ENCODE results near the gene SLC39A11.
A peak's percentile ranks its signal among the peaks of the same experiment; 100 is the strongest.
"Not testable (repeated sequence)": the region's sequence is repeated elsewhere in the genome, so short reads cannot be mapped to it uniquely, and the experiment has no call there.

SLC39A11 gene

GRCh38 chr17:72763981-72764380, 328.5 kb downstream of the SLC39A11 start:
- no peak for TF ChIP-seq CTCF (IDR thresholded peaks at IDR 0.05; ENCODE audit: unreplicated experiment in 3 of 3)
- peaks cover 8% of the 10 kb centered on the region for H3K36me3 Mint-ChIP-seq (ENCODE audit: low read depth)
- H3K27me3 Mint-ChIP-seq (ENCODE audit: low read depth): peaks cover 3% of the 10 kb centered on the region
- no peak overlapping the region for H3K4me3 Mint-ChIP-seq
- peaks cover 10% of the 10 kb centered on the region for H3K4me1 Mint-ChIP-seq
- no peak overlapping the region for H3K27ac Mint-ChIP-seq
- H3K9me3 Mint-ChIP-seq: peaks cover 15% of the 10 kb centered on the region

GRCh38 chr17:72761893-72762575, 330.5 kb downstream of the SLC39A11 start:
- not testable (repeated sequence) for H3K27me3 Mint-ChIP-seq (ENCODE audit: low read depth); H3K36me3 Mint-ChIP-seq (ENCODE audit: low read depth); H3K9me3 Mint-ChIP-seq; H3K4me3 Mint-ChIP-seq; H3K27ac Mint-ChIP-seq
- peaks cover 10% of the 10 kb centered on the region for H3K4me1 Mint-ChIP-seq

GRCh38 chr17:72761431-72761830, 331.1 kb downstream of the SLC39A11 start:
- no peak for TF ChIP-seq CTCF (IDR thresholded peaks at IDR 0.05; ENCODE audit: unreplicated experiment in 3 of 3)
- H3K27me3 Mint-ChIP-seq (ENCODE audit: low read depth): peaks cover 3% of the 10 kb centered on the region
- peaks cover 10% of the 10 kb centered on the region for H3K4me1 Mint-ChIP-seq
- H3K27ac Mint-ChIP-seq: no peak overlapping the region
- H3K4me3 Mint-ChIP-seq: no peak overlapping the region
- peaks cover under 1% of the 10 kb centered on the region for H3K9me3 Mint-ChIP-seq
- H3K36me3 Mint-ChIP-seq (ENCODE audit: low read depth): no peaks in the 10 kb centered on the region

- peaks cover 4% of the 10 kb centered on the region for H3K4me1 Mint-ChIP-seq
- no peak overlapping the region for H3K27ac Mint-ChIP-seq
- H3K27me3 Mint-ChIP-seq (ENCODE audit: low read depth): peaks cover 3% of the 10 kb centered on the region
- TF ChIP-seq CTCF (IDR thresholded peaks at IDR 0.05; ENCODE audit: unreplicated experiment in 3 of 3): no peak
- H3K36me3 Mint-ChIP-seq (ENCODE audit: low read depth): no peaks in the 10 kb centered on the region
- H3K4me3 Mint-ChIP-seq: no peak overlapping the region
- peaks cover 3% of the 10 kb centered on the region for H3K9me3 Mint-ChIP-seq
Observed at GRCh38 chr17:72760368-72760767, 332.1 kb downstream of the SLC39A11 start.

- H3K4me3 Mint-ChIP-seq: no peak overlapping the region
- no peaks in the 10 kb centered on the region for H3K4me1 Mint-ChIP-seq
Observed at GRCh38 chr17:72759301-72759700, 333.2 kb downstream of the SLC39A11 start.

GRCh38 chr17:72756256-72756655, 336.2 kb downstream of the SLC39A11 start:
- Mint-ChIP-seq H3K4me3 (no peak overlapping the region), H3K9me3 (peaks cover 3% of the 10 kb centered on the region), H3K4me1 (no peaks in the 10 kb centered on the region), H3K36me3 (ENCODE audit: low read depth) (no peaks in the 10 kb centered on the region), H3K27ac (no peak overlapping the region), H3K27me3 (ENCODE audit: low read depth) (no peaks in the 10 kb centered on the region)
- TF ChIP-seq CTCF (IDR thresholded peaks at IDR 0.05; ENCODE audit: unreplicated experiment in 3 of 3): no peak

More at GRCh38 chr17:72759301-72759700, 333.2 kb downstream of the SLC39A11 start:
- H3K9me3 Mint-ChIP-seq: peaks cover 3% of the 10 kb centered on the region
- H3K36me3 Mint-ChIP-seq (ENCODE audit: low read depth): no peaks in the 10 kb centered on the region
- H3K27ac Mint-ChIP-seq: peak overlapping the region in 1 of 3 experiments; percentile 59
- no peak for TF ChIP-seq CTCF (IDR thresholded peaks at IDR 0.05; ENCODE audit: unreplicated experiment in 3 of 3)
- peaks cover 3% of the 10 kb centered on the region for H3K27me3 Mint-ChIP-seq (ENCODE audit: low read depth)
